ENCODE data around the gene IPO4. TPM values are rescaled to one million over a fixed set of nuclear protein-coding genes. Genes with fewer than 3 reads are reported as not detected.

The IPO4 gene
- total and polyA plus RNA-seq, 2 of the 13 experiments (the other 11 are each of a cell fraction or from before 2014, with no cell fraction given) = 39.0 to 179 TPM

GRCh38 chr14:24195186-24196070 is 6.8 kb upstream of the IPO4 start, which contains the start of gene TM9SF1 (continued):
- TF ChIP-seq ZSCAN30 (CRISPR knock-in tag; IDR thresholded peaks at IDR 0.05) (no peak), ELF1 (CRISPR knock-in tag; IDR thresholded peaks at IDR 0.05) (peak; percentile 100), ZNF30 (CRISPR knock-in tag; IDR thresholded peaks at IDR 0.05) (peak; percentile 96), ZNF564 (CRISPR knock-in tag; IDR thresholded peaks at IDR 0.05) (no peak), DBP (CRISPR knock-in tag; IDR thresholded peaks at IDR 0.05; ENCODE audit: not compliant biosample characterization) (peak; percentile 98), CENPT (CRISPR knock-in tag; IDR thresholded peaks at IDR 0.05; ENCODE audit: low read depth) (peak; percentile 95; the same call in 1 of the 2 replicates), ZBTB1 (CRISPR knock-in tag; IDR thresholded peaks at IDR 0.05; ENCODE audit: borderline replicate concordance) (peak; percentile 85), ZBTB3 (CRISPR knock-in tag; IDR thresholded peaks at IDR 0.05; ENCODE audit: borderline replicate concordance, low read depth) (peak; percentile 96), TOE1 (CRISPR knock-in tag; IDR thresholded peaks at IDR 0.05) (peak; percentile 24; the same call in 1 of the 2 replicates), NR3C1 (CRISPR knock-in tag; IDR thresholded peaks at IDR 0.05) (peak; percentile 92; the same call in 1 of the 2 replicates), SKI (IDR thresholded peaks at IDR 0.05; ENCODE audit: partially characterized antibody) (peak; percentile 65), SRF (IDR thresholded peaks at IDR 0.05; ENCODE audit: low read depth, low read length) (peak; percentile 66; the same call in 1 of the 2 replicates), ZNF777 (CRISPR knock-in tag; IDR thresholded peaks at IDR 0.05) (peak; percentile 96), ZNF839 (CRISPR knock-in tag; IDR thresholded peaks at IDR 0.05; ENCODE audit: borderline replicate concordance) (peak; percentile 100), ZNF83 (CRISPR knock-in tag; IDR thresholded peaks at IDR 0.05; ENCODE audit: borderline replicate concordance) (peak; percentile 91), HMGA1 (CRISPR knock-in tag; conservative IDR thresholded peaks at IDR 0.05) (no peak), SMAD1 (CRISPR knock-in tag; IDR thresholded peaks at IDR 0.05; ENCODE audit: borderline replicate concordance, low read depth) (peak; percentile 98), MAFK (conservative IDR thresholded peaks at IDR 0.05 in 1 of 2, IDR thresholded peaks at IDR 0.05 in 1 of 2; ENCODE audit: low read length in 2 of 2) (no peak), CSRNP2 (CRISPR knock-in tag; conservative IDR thresholded peaks at IDR 0.05; ENCODE audit: low read depth) (no peak), TBP (CRISPR knock-in tag; IDR thresholded peaks at IDR 0.05) (peak; percentile 82; the same call in 1 of the 2 replicates), ZNF570 (CRISPR knock-in tag; IDR thresholded peaks at IDR 0.05; ENCODE audit: borderline replicate concordance) (peak; percentile 99), ZNF773 (CRISPR knock-in tag; IDR thresholded peaks at IDR 0.05; ENCODE audit: borderline replicate concordance) (peak; percentile 94), ISL2 (CRISPR knock-in tag; IDR thresholded peaks at IDR 0.05) (peak; percentile 93), ZNF644 (CRISPR knock-in tag; IDR thresholded peaks at IDR 0.05; ENCODE audit: low read depth) (no peak; the same call in 1 of the 2 replicates), JUND (CRISPR knock-in tag; IDR thresholded peaks at IDR 0.05) (peak; percentile 85)
- TF ChIP-seq, protein P1, sequence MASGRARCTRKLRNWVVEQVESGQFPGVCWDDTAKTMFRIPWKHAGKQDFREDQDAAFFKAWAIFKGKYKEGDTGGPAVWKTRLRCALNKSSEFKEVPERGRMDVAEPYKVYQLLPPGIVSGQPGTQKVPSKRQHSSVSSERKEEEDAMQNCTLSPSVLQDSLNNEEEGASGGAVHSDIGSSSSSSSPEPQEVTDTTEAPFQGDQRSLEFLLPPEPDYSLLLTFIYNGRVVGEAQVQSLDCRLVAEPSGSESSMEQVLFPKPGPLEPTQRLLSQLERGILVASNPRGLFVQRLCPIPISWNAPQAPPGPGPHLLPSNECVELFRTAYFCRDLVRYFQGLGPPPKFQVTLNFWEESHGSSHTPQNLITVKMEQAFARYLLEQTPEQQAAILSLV (CRISPR knock-in tag; IDR thresholded peaks at IDR 0.05; ENCODE audit: borderline replicate concordance) = peak; percentile 99

Data from HepG2 (cell line).